Panc1 (cell line): Measurements from ENCODE around the gene GZMB. TPM values are rescaled to one million over a fixed set of nuclear protein-coding genes. Genes with fewer than 3 reads are reported as not detected.

Experiments
- ATAC-seq: fragments of 200-7000 bp; cut with Tn5 transposase; 2 replicates; pipeline ENCODE4 v1.9.1; 2020; ENCODE audit warnings: mild to moderate bottlenecking, moderate library complexity
- BruUV-seq: library from RNA; stranded (reverse); fragments of 400-500 nt; replicated peaks from 2 replicates; lab custom pipeline; 2021; lab: Mats Ljungman, UMichigan
- CTCF ChIA-PET: fragments of 300-600 bp; sonication (Branson Sonifier 250); formaldehyde crosslinking; loops from one replicate; lab custom pipeline; 2022; ENCODE audit warnings: antibody characterized with exemption; lab: Charles Lee
- POLR2A ChIA-PET: fragments of 300-600 bp; sonication (Branson Sonifier 250); formaldehyde crosslinking; loops from one replicate; lab custom pipeline; 2022; ENCODE audit warnings: antibody characterized with exemption; lab: Charles Lee
- DNase-seq: peaks from one replicate; pipeline ENCODE4 v3.0.0-alpha.2; 2010; ENCODE audit warnings: low read depth, low spot score
- H3K27ac ChIP-seq: 2 replicates; pipeline ENCODE4 v1.5.1; 2011; ENCODE audit warnings: mild to moderate bottlenecking, low read length, inconsistent platforms
- H3K27me3 ChIP-seq: fragments of 200-500 bp; sonication (Bioruptor generic); 2 replicates; pipeline ENCODE4 v1.6.0; 2014; ENCODE audit warnings: low read length, inconsistent platforms; ENCODE audit not compliant: control insufficient read depth, insufficient read depth
- H3K36me3 ChIP-seq: fragments of 200-500 bp; sonication (Bioruptor generic); 2 replicates; pipeline ENCODE4 v1.5.1; 2014; ENCODE audit warnings: inconsistent platforms, mild to moderate bottlenecking, low read length, moderate library complexity; ENCODE audit not compliant: control insufficient read depth, insufficient read depth
- H3K4me1 ChIP-seq: 2 replicates; pipeline ENCODE4 v1.5.1; 2011; ENCODE audit warnings: inconsistent platforms, mild to moderate bottlenecking, low read length, moderate library complexity; ENCODE audit not compliant: control insufficient read depth, insufficient read depth
- H3K4me3 ChIP-seq, 2 experiments: 2 replicates each; pipeline ENCODE4 v1.5.1; 2011 to 2012; ENCODE audit warnings: low read depth in 2 of 2, low read length in 2 of 2, mild to moderate bottlenecking in 2 of 2, inconsistent platforms in 1 of 2, moderate library complexity in 1 of 2
- H3K9me3 ChIP-seq: fragments of 200-500 bp; sonication (Bioruptor generic); 2 replicates; pipeline ENCODE4 v1.5.1; 2014; ENCODE audit warnings: low read depth, mild to moderate bottlenecking, inconsistent platforms, low read length, moderate library complexity; ENCODE audit not compliant: control insufficient read depth, insufficient read depth
- POLR2AphosphoS5 ChIP-seq: IDR thresholded peaks from 2 replicates; pipeline ENCODE4 v1.6.1; 2012; ENCODE audit warnings: mild to moderate bottlenecking, low read depth, low read length, moderate library complexity
- SIN3A ChIP-seq: IDR thresholded peaks from 2 replicates; pipeline ENCODE4 v1.6.1; 2012; ENCODE audit warnings: low read depth, mild to moderate bottlenecking, low read length, moderate library complexity, borderline replicate concordance; ENCODE audit not compliant: insufficient read depth
- TCF7L2 ChIP-seq: IDR thresholded peaks from 2 replicates; pipeline ENCODE4 v1.6.1; 2011; ENCODE audit warnings: mild to moderate bottlenecking, low read depth, low read length, inconsistent platforms
- in situ Hi-C: cut with HindIII; loops from 2 replicates; pipeline ENCODE4 v1.10.0; 2016; ENCODE audit warnings: low sequenced_read_pairs, low pct_unique_long_range_greater_than_20kb
- intact Hi-C: fragments of 100-400 bp; cut with micrococcal nuclease; formaldehyde crosslinking; loops from one replicate; pipeline ENCODE4 v1.10.0; 2022; ENCODE audit not compliant: unreplicated experiment
- total RNA-seq: library from RNA; stranded (reverse); gene quantifications from one replicate; pipeline ENCODE4 v1.2.1, GENCODE V29; 2021; ENCODE audit not compliant: unreplicated experiment
- TF ChIP-seq, protein P1 (sequence below), 2 experiments: IDR thresholded peaks; 2 replicates each; pipeline ENCODE4 v1.6.1; 2011 to 2012; ENCODE audit warnings: low read depth in 2 of 2, control low read depth in 1 of 2, low read length in 1 of 2, mild to moderate bottlenecking in 1 of 2, moderate library complexity in 1 of 2; ENCODE audit not compliant: insufficient read depth in 1 of 2
- TF ChIP-seq, protein P2 (sequence below): fragments of 450-650 bp; IDR thresholded peaks from 2 replicates; pipeline ENCODE4 v1.5.1; 2017; ENCODE audit warnings: mild to moderate bottlenecking

GZMB gene
- total RNA-seq, 1 experiment from 2014 or later, result 1.2 TPM

DNA sequence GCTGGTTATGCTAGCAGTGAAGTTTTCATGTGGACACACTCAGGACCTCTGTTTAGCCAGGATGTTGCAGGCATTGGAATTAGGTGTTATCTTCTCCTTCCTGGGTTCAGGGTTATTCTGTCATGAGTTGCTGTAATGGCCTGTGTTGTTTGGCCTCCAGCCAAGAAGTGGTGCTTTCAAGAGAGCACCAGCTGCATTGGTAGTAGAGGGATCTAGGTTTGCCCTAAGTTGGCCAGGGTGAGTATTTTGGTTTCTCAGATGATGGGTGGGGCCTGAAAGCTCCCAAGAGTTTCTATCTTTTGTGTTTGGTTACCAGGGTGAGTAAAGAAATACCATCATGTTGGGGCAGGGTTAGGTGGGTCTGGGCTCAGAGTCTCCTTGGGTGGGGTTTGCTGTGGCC, 21.8 kb downstream of the GZMB start:
- Histone ChIP-seq H3K9me3 (no peaks in the 10 kb centered on the region), H3K27me3 (no peaks in the 10 kb centered on the region), H3K36me3 (no peaks in the 10 kb centered on the region), H3K4me3 (no peak overlapping the region), H3K27ac (no peak overlapping the region), H3K4me1 (no peaks in the 10 kb centered on the region)
- TF ChIP-seq, protein P1, sequence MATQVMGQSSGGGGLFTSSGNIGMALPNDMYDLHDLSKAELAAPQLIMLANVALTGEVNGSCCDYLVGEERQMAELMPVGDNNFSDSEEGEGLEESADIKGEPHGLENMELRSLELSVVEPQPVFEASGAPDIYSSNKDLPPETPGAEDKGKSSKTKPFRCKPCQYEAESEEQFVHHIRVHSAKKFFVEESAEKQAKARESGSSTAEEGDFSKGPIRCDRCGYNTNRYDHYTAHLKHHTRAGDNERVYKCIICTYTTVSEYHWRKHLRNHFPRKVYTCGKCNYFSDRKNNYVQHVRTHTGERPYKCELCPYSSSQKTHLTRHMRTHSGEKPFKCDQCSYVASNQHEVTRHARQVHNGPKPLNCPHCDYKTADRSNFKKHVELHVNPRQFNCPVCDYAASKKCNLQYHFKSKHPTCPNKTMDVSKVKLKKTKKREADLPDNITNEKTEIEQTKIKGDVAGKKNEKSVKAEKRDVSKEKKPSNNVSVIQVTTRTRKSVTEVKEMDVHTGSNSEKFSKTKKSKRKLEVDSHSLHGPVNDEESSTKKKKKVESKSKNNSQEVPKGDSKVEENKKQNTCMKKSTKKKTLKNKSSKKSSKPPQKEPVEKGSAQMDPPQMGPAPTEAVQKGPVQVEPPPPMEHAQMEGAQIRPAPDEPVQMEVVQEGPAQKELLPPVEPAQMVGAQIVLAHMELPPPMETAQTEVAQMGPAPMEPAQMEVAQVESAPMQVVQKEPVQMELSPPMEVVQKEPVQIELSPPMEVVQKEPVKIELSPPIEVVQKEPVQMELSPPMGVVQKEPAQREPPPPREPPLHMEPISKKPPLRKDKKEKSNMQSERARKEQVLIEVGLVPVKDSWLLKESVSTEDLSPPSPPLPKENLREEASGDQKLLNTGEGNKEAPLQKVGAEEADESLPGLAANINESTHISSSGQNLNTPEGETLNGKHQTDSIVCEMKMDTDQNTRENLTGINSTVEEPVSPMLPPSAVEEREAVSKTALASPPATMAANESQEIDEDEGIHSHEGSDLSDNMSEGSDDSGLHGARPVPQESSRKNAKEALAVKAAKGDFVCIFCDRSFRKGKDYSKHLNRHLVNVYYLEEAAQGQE (IDR thresholded peaks at IDR 0.05; ENCODE audit: insufficient read depth in 1 of 2, low read depth in 2 of 2, low read length in 1 of 2), result no peak
- TF ChIP-seq POLR2AphosphoS5, result no peak
- no peak for TF ChIP-seq SIN3A
- TF ChIP-seq, protein P2, sequence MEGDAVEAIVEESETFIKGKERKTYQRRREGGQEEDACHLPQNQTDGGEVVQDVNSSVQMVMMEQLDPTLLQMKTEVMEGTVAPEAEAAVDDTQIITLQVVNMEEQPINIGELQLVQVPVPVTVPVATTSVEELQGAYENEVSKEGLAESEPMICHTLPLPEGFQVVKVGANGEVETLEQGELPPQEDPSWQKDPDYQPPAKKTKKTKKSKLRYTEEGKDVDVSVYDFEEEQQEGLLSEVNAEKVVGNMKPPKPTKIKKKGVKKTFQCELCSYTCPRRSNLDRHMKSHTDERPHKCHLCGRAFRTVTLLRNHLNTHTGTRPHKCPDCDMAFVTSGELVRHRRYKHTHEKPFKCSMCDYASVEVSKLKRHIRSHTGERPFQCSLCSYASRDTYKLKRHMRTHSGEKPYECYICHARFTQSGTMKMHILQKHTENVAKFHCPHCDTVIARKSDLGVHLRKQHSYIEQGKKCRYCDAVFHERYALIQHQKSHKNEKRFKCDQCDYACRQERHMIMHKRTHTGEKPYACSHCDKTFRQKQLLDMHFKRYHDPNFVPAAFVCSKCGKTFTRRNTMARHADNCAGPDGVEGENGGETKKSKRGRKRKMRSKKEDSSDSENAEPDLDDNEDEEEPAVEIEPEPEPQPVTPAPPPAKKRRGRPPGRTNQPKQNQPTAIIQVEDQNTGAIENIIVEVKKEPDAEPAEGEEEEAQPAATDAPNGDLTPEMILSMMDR, result no peak
- TF ChIP-seq TCF7L2, result no peak
- BruUV-seq, result no TSS peak
- intact Hi-C loops, result no loop called here
- ChIA-PET CTCF (no interaction called here), POLR2A (no interaction called here)
- in situ Hi-C loops, result no loop called here
- DNase-seq (no peak), ATAC-seq (no peak)

DNA sequence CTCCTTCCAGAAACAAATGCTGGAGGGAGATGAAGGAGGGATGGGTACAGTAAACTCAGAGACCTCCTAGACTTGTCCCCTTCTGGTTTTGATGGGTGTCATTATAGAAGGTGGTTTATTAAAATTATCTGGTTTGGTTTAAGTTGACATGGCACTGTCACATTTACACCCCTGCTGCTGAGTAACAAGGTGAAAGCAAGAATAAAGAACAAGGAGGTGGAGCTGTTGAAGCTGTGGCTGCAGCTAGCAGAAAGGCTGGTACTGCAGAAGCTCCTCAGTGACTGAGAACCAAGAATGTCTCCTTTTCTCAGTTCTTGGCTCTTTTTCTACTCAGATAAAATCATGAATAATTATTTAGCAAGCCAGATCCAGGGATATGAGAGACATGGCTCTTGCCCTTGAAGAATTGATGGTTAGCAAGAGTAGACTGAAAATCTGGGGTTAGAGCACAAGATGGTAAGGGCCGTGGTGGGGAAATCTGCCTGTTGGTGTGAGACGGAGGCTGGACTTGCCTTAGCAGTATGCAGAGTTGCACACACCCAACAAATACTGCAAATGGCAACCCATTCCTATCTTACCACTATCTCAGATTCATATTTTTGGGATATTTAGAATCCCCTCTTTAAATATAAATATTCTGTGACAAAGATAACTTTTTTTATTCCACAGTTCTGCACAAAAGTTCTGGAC, 24.2 kb downstream of the GZMB start, which contains the start of gene GZMH:
Gene GZMH, minus strand, starts transcription at position 31 of the 690 bp plus-strand sequence. CDS start 72 bp downstream, outside the sequence.
- intact Hi-C loops, result no loop called here
- TF ChIP-seq, protein P1 (IDR thresholded peaks at IDR 0.05; ENCODE audit: insufficient read depth in 1 of 2, low read depth in 2 of 2, low read length in 1 of 2), result no peak
- TF ChIP-seq TCF7L2 (no peak), SIN3A (no peak), POLR2AphosphoS5 (no peak)
- TF ChIP-seq, protein P2, result no peak
- no peak for ATAC-seq
- DNase-seq, result no peak
- Histone ChIP-seq H3K4me3 (no peak within 1 kb of the TSS), H3K36me3 (no peaks in the 10 kb centered on the region), H3K4me1 (no peaks in the 10 kb centered on the region), H3K27ac (no peak within 1 kb of the TSS), H3K9me3 (no peaks in the 10 kb centered on the region), H3K27me3 (no peaks in the 10 kb centered on the region)
- in situ Hi-C loops, result no loop called here
- no TSS peak for BruUV-seq
- ChIA-PET POLR2A (no interaction called here), CTCF (no interaction called here)
